ENCODE data around the gene NTNG1. TPM values are rescaled to one million over a fixed set of nuclear protein-coding genes. Genes with fewer than 3 reads are reported as not detected.

The NTNG1 gene
- total RNA-seq, 4 donors from 2014 or later: 0.20 to 3.0 (median 1.0) TPM

GRCh38 chr1:107359472-107360241 lies 218.8 kb downstream of the NTNG1 start:
- 76 to 80% methylated on average over 5 of the region's 5 CpGs for WGBS, 2 donors (ENCODE audit: low coverage in 1 of 2)
- H3K4me1 ChIP-seq: peaks cover 0 to 24% (median 0%) of the 10 kb centered on the region in 3 donors
- no peak overlapping the region for H3K27ac ChIP-seq
- no peak for ATAC-seq
- no peak overlapping the region for H3K4me3 ChIP-seq
- no peaks in the 10 kb centered on the region for H3K9me3 ChIP-seq
- TF ChIP-seq EP300 (IDR thresholded peaks at IDR 0.05) (no peak), POLR2A (IDR thresholded peaks at IDR 0.05) (no peak), CTCF (IDR thresholded peaks at IDR 0.05) (no peak), POLR2AphosphoS5 (IDR thresholded peaks at IDR 0.05) (no peak)
- H3K36me3 ChIP-seq: no peaks in the 10 kb centered on the region
- no peaks in the 10 kb centered on the region for H3K27me3 ChIP-seq

- no peak overlapping the region for H3K27ac ChIP-seq
- H3K27me3 ChIP-seq: no peaks in the 10 kb centered on the region
- H3K36me3 ChIP-seq: no peaks in the 10 kb centered on the region
- no peaks in the 10 kb centered on the region for H3K9me3 ChIP-seq
- no peak overlapping the region for H3K4me3 ChIP-seq
- ATAC-seq: no peak
- TF ChIP-seq POLR2AphosphoS5 (IDR thresholded peaks at IDR 0.05): no peak
- TF ChIP-seq CTCF (IDR thresholded peaks at IDR 0.05): no peak
- TF ChIP-seq POLR2A (IDR thresholded peaks at IDR 0.05): no peak
- no peak for TF ChIP-seq EP300 (IDR thresholded peaks at IDR 0.05)
- WGBS, 2 donors (ENCODE audit: low coverage in 1 of 2): 74 to 86% methylated on average over 2 of the region's 3 CpGs
- peaks cover 0 to 18% (median 0%) of the 10 kb centered on the region in 3 donors for H3K4me1 ChIP-seq
These were observed 221.8 kb downstream of the NTNG1 start for GRCh38 chr1:107362468-107363140.

- no peaks in the 10 kb centered on the region for H3K36me3 ChIP-seq
- H3K4me1 ChIP-seq: peaks cover 0 to 13% (median 0%) of the 10 kb centered on the region in 3 donors
- no peak for TF ChIP-seq POLR2AphosphoS5 (IDR thresholded peaks at IDR 0.05)
- TF ChIP-seq EP300 (IDR thresholded peaks at IDR 0.05): no peak
- no peak for TF ChIP-seq CTCF (IDR thresholded peaks at IDR 0.05)
- TF ChIP-seq POLR2A (IDR thresholded peaks at IDR 0.05): no peak
- H3K4me3 ChIP-seq: no peak overlapping the region
- H3K9me3 ChIP-seq: no peaks in the 10 kb centered on the region
- ATAC-seq: no peak
- no peaks in the 10 kb centered on the region for H3K27me3 ChIP-seq
- WGBS, 2 donors (ENCODE audit: low coverage in 1 of 2): 41 to 72% methylated on average over 1 of the region's 1 CpG
- H3K27ac ChIP-seq: no peak overlapping the region
These were observed 222.3 kb downstream of the NTNG1 start for GRCh38 chr1:107363154-107363553.

- WGBS, 2 donors (ENCODE audit: low coverage in 1 of 2): 95 to 100% methylated on average over 2 of the region's 2 CpGs
- TF ChIP-seq CTCF (IDR thresholded peaks at IDR 0.05): no peak
- TF ChIP-seq POLR2AphosphoS5 (IDR thresholded peaks at IDR 0.05): no peak
- no peak for TF ChIP-seq POLR2A (IDR thresholded peaks at IDR 0.05)
- no peak for TF ChIP-seq EP300 (IDR thresholded peaks at IDR 0.05)
- no peak for ATAC-seq
- Histone ChIP-seq H3K36me3 (no peaks in the 10 kb centered on the region), H3K27me3 (no peaks in the 10 kb centered on the region), H3K4me3 (no peak overlapping the region), H3K4me1 (no peaks in the 10 kb centered on the region), H3K9me3 (no peaks in the 10 kb centered on the region), H3K27ac (no peak overlapping the region)
These were observed 224.8 kb downstream of the NTNG1 start for GRCh38 chr1:107365527-107366240.
